WI38 (cell line): Measurements from ENCODE around the gene CCDC152.

Source experiments
- H3K4me3 ChIP-seq: 2 replicates; pipeline ENCODE4 v1.5.1; 2011; ENCODE audit warnings: low read depth, mild to moderate bottlenecking, control low read depth, low read length
- CTCF ChIP-seq: IDR thresholded peaks from 2 replicates; pipeline ENCODE4 v1.5.1; 2012; ENCODE audit warnings: low read depth, mild to moderate bottlenecking, control low read depth, low read length

Gene CCDC152

GRCh38 chr5:42740920-42741319 is 15.7 kb upstream of the CCDC152 start:
- no peak for TF ChIP-seq CTCF
- H3K4me3 ChIP-seq, result no peak overlapping the region

- H3K4me3 ChIP-seq, result no peak overlapping the region
- no peak for TF ChIP-seq CTCF
These were observed 11.2 kb upstream of the CCDC152 start for GRCh38 chr5:42745426-42745825.

- no peak for TF ChIP-seq CTCF
- H3K4me3 ChIP-seq, result no peak overlapping the region
These were observed 10.8 kb upstream of the CCDC152 start for GRCh38 chr5:42745856-42746255.

GRCh38 chr5:42749020-42749419 is 7.6 kb upstream of the CCDC152 start:
- no peak for TF ChIP-seq CTCF
- H3K4me3 ChIP-seq, result no peak overlapping the region

- H3K4me3 ChIP-seq, result no peak overlapping the region
- no peak for TF ChIP-seq CTCF
These were observed 6.1 kb upstream of the CCDC152 start for GRCh38 chr5:42750507-42750906.

- TF ChIP-seq CTCF, result no peak
These were observed 5.6 kb upstream of the CCDC152 start for GRCh38 chr5:42751044-42751443.

GRCh38 chr5:42753099-42753498 is 3.5 kb upstream of the CCDC152 start:
- no peak for TF ChIP-seq CTCF
- no peak overlapping the region for H3K4me3 ChIP-seq

More at GRCh38 chr5:42751044-42751443, 5.6 kb upstream of the CCDC152 start:
- no peak overlapping the region for H3K4me3 ChIP-seq
